GM21423 (cell line): ENCODE data around the gene LPXN.
A peak's percentile ranks its signal among the peaks of the same experiment; 100 is the strongest.
"Not testable (repeated sequence)": the region's sequence is repeated elsewhere in the genome, so short reads cannot be mapped to it uniquely, and the experiment has no call there.

Experiments used
- ATAC-seq: cut with Tn5 transposase; IDR thresholded peaks from one replicate; pipeline ENCODE4 v1.9.1; 2021; ENCODE audit warnings: mild to moderate bottlenecking, moderate library complexity; ENCODE audit not compliant: unreplicated experiment

The LPXN gene

GRCh38 chr11:58579192-58580129 is 3.8 kb upstream of the LPXN start:
- ATAC-seq: peak; percentile 41

DNA sequence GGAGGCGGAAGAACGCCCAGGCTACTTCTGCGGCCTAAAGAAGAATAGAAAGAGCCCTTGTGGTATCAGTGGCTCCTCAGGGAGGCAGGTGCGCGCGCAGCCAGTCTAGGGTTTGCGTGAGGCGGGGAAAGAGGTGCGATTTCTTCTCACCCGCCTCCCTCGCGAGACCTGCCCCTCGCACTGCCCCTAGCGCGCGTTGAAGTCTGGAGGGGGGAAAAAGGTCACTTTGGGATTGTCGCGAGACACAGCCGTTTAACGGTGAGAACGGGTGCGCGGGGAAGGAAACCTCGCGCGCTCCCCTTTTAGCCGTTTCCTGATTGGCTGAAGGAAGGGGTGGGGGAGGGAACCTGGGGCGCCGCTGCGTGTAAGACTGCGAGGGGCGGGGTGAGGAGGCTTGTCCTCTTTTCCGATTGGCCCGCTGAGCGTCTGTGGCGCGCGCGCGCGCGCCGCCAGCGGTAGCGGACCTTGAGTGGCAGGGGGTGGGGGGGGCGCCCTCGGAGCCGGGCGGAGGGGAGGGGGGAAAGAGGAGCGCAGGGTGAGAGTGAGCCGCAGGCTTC is 3.1 kb upstream of the LPXN start, which contains the start of gene ZFP91:
ZFP91 (plus strand) TSS at position 429 of the 557 bp plus-strand sequence. CDS start 219 bp downstream, outside the sequence.
- ATAC-seq: peak; percentile 35

DNA sequence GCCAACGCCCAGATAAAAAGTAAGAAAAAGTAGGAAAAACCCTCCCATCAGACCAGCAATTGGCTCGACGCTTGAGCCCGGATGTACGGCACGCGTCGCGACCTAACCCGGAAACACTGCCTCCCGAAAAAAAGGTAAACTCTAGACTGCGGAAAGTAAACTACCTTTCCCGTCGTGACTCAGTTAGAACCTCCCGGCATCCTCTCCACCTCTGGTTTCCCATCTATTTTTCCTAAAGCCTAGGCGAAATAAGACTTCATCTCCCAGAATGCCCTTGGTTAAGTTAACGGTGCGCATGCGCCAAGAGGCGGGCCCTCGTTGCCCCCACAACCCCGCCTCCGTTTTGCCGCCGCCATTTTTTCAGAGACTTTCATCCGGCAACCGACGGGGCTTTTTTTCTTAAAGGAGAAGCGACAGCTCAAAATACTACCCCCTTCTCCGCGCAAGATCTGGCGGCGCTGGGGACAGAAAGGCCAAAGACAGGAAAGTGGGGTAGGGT is 2.5 kb upstream of the LPXN start:
- no peak for ATAC-seq

DNA sequence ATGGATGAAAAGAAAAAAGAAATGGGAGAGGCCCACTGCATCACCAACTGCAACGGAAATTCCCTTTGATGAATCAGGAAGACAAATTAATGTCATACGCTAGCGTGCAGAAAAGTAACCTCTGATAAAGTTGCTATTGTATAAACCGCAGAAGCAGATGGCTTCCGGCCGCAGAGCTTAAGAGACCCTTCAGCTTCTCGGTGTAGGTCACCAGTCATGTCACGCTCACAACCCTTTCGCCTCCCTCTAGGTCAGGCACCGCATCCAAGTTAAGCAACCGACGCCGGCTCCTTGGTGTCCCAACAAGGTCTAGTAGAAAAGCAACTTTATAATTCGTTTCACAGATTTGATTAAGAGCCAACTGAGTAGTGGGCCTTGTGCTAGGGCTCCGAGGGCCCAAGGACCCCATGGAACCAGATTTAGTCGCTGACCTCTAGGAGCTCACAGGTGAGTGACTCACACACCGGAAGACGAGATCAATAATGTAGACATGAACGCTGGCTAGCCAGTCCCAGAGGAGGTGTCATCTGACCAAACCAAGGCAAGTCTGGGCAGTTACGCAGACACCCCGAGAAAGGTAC is 2.0 kb upstream of the LPXN start:
- ATAC-seq: peak; percentile 48

- no peak for ATAC-seq
Observed at GRCh38 chr11:58576887-58577471, 1.3 kb upstream of the LPXN start.

DNA sequence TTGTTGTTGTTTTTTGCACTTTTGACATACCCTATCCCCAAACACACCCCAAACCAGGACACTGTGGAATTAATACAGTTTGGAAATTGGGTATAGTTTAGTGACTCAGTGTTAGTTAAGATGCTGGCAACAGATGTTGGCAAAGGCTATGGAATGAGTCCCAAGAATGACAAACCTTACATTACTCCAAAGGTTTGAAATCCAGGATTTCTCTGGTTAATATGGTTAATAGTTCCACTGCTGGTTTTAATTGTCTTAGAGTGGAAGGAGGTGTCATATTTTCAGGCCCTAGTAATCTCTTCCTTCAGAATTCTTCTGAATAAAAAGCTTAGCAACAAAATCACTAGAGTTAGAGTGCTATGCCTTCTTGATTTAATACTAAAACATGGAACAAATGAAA is 775 bp downstream of the LPXN start:
- ATAC-seq: no peak

- ATAC-seq: peak; percentile 22
Observed at GRCh38 chr11:58573451-58574104, 2.1 kb downstream of the LPXN start.

GRCh38 chr11:58572906-58573305 is 2.8 kb downstream of the LPXN start:
- ATAC-seq: not testable (repeated sequence)

DNA sequence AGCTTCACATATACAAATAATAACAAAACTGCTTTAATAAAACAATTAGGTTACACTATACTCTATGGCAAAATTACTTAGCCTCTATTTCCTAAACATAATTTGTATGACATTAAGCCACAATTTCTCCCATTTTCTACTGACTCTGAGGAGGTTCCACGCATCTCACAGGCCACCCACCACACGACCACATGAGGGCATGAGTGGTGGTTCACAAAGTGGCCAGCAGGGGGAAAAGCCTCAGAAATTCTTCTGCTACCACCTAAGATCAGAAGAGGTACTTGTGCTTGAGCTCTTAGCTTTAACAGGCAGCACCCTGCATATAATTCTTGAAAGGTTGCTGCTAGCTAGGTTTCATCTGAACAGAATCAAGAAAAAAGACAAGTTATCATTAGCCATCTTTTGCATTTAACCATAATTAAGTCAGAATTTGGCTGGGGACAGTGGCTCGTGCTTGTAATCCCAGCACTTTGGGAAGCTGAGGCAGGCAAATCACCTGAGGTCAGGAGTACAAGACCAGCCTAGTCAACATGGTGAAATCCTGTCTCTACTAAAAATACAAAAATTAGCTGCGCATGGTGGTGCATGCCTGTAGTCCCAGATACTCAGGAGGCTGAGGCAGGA is 7.7 kb downstream of the LPXN start:
- peak; percentile 87 for ATAC-seq

- ATAC-seq: no peak
Observed at GRCh38 chr11:58564231-58564630, 11.4 kb downstream of the LPXN start.

- peak; percentile 95 for ATAC-seq
Observed at GRCh38 chr11:58562375-58562800, 13.3 kb downstream of the LPXN start.

DNA sequence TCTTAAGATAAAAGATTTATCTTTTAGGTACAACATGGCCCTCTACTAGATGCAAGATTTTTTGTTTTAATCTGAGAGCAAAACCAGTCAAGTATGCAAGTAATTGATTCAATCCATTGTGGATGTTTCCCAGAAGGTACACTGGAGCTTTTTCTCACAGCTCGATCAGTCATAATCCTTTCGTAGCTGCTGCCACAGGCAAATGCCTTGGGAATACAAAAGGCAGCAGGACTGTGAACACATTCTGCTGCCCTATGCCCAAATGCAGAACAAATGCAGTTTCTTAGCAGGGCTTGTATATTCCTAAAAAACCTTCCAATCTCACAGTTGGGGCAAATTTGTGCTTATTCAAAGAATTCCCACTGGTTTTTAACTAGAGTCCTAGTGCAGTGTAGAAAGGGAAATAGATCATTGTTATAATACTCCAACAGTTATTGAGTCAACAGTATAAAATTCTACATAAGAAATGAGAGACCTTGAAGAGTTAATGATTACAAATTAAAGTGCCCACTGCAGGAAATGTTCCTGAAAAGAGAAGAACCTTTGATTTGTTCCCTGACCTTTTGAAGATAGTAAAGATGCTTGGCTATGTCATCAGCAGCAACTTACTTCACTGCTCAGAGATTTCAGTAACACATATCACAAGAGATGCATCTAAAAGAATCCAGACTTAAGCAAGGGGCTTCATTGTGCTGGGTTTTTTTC is 14.1 kb downstream of the LPXN start:
- ATAC-seq: no peak

DNA sequence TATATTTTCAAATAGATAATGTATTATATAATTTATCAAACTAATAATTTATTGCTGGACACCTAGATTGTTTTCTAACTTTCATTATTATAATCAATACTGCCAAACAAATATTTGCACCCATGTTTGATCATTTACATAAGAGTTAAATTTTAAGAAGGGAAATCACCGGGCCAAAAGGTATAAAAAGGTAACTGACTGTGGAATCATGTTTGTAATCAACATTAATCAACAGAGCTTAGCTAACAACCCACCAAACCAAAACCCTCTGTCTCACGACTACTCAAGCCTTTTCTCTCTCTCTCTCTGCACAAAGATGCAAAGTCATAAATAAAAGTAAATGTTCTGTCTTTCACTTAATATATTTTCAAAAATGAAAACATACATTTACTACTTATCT is 14.8 kb downstream of the LPXN start:
- ATAC-seq: no peak

DNA sequence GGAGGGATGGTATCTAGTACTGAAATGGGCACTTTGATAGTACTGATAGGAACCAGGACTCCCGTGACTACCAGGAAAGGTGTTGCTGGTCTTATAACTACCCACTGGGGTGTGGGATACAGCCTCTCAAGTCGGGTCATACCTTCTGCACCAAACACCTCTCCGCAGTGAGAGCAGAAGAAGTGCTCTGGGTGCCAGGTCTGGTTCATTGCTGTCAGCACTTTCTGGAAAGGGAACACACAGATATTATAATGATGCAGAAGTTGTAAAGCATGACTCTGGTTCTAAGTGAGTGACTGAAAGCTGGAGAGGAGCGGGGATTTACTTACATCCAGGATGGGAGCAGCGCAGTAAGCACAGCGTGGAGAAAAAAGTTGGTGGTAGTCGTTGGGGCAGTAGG is 26.0 kb downstream of the LPXN start:
- no peak for ATAC-seq

- no peak for ATAC-seq
Observed at GRCh38 chr11:58546841-58547240, 28.8 kb downstream of the LPXN start.

GRCh38 chr11:58531865-58532341 is 43.8 kb downstream of the LPXN start:
- ATAC-seq: no peak

DNA sequence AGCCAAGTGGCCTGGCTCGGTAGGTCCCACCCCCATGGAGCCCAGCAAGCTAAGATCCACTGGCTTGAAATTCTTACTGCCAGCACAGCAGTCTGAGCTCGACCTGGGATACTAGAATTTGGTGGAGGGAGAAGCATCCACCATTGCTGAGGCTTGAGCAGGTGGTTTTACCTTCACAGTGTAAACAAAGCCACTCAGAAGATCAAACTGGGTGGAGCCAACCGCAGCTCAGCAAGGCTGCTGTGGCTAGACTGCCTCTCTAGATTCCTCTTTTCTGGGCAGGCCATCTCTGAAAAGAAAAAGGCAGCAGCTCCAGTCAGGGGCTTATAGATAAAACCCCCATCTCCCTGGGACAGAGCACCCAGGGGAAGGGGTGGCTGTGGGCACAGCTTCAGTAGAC is 45.4 kb downstream of the LPXN start:
- no peak for ATAC-seq

DNA sequence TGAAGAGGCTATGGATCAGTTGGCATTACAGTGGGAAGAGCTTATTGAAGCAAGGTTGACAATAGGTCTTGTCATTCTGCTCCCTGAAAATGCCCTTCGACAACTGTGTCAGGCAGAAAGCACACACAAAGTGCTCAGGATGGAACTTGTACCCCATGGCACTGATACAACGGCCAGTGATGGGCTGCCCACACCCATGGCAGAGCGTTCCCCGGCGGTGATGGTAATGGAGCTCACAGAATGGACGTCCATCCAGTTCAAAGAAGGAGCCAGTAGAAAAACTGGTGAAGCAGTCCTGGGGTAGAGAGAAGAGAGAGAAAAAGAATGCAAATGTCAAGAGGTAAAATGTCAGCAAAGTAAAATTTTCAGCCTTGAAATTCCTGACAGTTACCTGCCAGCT is 48.2 kb downstream of the LPXN start:
- no peak for ATAC-seq

- no peak for ATAC-seq
Observed at GRCh38 chr11:58526721-58527120, 48.9 kb downstream of the LPXN start.
